ENCODE measurements around the gene PPP1R1C.

PPP1R1C gene

GRCh38 chr2:182058056-182058455, 72.4 kb downstream of the PPP1R1C start:
- no peak for TF ChIP-seq SIN3A (IDR thresholded peaks at IDR 0.05; ENCODE audit: borderline replicate concordance, insufficient read depth, low read length)
- no peak for TF ChIP-seq FOXP2 (optimal IDR thresholded peaks at IDR 0.05; ENCODE audit: borderline replicate concordance, extremely low read depth, extremely low read length, insufficient read depth)
- no peak for TF ChIP-seq REST (IDR thresholded peaks at IDR 0.05; ENCODE audit: insufficient read depth in 1 of 2, low read depth in 2 of 2, low read length in 2 of 2)
- no peak for TF ChIP-seq POLR2AphosphoS5 (IDR thresholded peaks at IDR 0.05; ENCODE audit: low read depth, low read length)
- no peak for TF ChIP-seq TAF1 (IDR thresholded peaks at IDR 0.05; ENCODE audit: borderline replicate concordance, insufficient read depth, low read length)

GRCh38 chr2:182061739-182062138, 76.1 kb downstream of the PPP1R1C start:
- TF ChIP-seq POLR2AphosphoS5 (IDR thresholded peaks at IDR 0.05; ENCODE audit: low read depth, low read length) (no peak), FOXP2 (optimal IDR thresholded peaks at IDR 0.05; ENCODE audit: borderline replicate concordance, extremely low read depth, extremely low read length, insufficient read depth) (no peak), TAF1 (IDR thresholded peaks at IDR 0.05; ENCODE audit: borderline replicate concordance, insufficient read depth, low read length) (no peak), REST (IDR thresholded peaks at IDR 0.05; ENCODE audit: insufficient read depth in 1 of 2, low read depth in 2 of 2, low read length in 2 of 2) (no peak), SIN3A (IDR thresholded peaks at IDR 0.05; ENCODE audit: borderline replicate concordance, insufficient read depth, low read length) (no peak)

GRCh38 chr2:182062329-182062972, 76.8 kb downstream of the PPP1R1C start:
- TF ChIP-seq FOXP2 (optimal IDR thresholded peaks at IDR 0.05; ENCODE audit: borderline replicate concordance, extremely low read depth, extremely low read length, insufficient read depth) = no peak
- TF ChIP-seq REST (IDR thresholded peaks at IDR 0.05; ENCODE audit: insufficient read depth in 1 of 2, low read depth in 2 of 2, low read length in 2 of 2) = no peak
- TF ChIP-seq SIN3A (IDR thresholded peaks at IDR 0.05; ENCODE audit: borderline replicate concordance, insufficient read depth, low read length) = no peak
- TF ChIP-seq TAF1 (IDR thresholded peaks at IDR 0.05; ENCODE audit: borderline replicate concordance, insufficient read depth, low read length) = no peak
- TF ChIP-seq POLR2AphosphoS5 (IDR thresholded peaks at IDR 0.05; ENCODE audit: low read depth, low read length) = no peak

GRCh38 chr2:182064019-182064778, 78.5 kb downstream of the PPP1R1C start:
- TF ChIP-seq REST (IDR thresholded peaks at IDR 0.05; ENCODE audit: insufficient read depth in 1 of 2, low read depth in 2 of 2, low read length in 2 of 2) (no peak), FOXP2 (optimal IDR thresholded peaks at IDR 0.05; ENCODE audit: borderline replicate concordance, extremely low read depth, extremely low read length, insufficient read depth) (no peak), POLR2AphosphoS5 (IDR thresholded peaks at IDR 0.05; ENCODE audit: low read depth, low read length) (no peak), SIN3A (IDR thresholded peaks at IDR 0.05; ENCODE audit: borderline replicate concordance, insufficient read depth, low read length) (no peak), TAF1 (IDR thresholded peaks at IDR 0.05; ENCODE audit: borderline replicate concordance, insufficient read depth, low read length) (no peak)

All from PFSK-1 (cell line).